ENCODE results near the gene DENND10. TPM values are rescaled to one million over a fixed set of nuclear protein-coding genes. Genes with fewer than 3 reads are reported as not detected.

DENND10 gene
- total RNA-seq, 1 experiment from 2014 or later, result 41.2 TPM

DNA sequence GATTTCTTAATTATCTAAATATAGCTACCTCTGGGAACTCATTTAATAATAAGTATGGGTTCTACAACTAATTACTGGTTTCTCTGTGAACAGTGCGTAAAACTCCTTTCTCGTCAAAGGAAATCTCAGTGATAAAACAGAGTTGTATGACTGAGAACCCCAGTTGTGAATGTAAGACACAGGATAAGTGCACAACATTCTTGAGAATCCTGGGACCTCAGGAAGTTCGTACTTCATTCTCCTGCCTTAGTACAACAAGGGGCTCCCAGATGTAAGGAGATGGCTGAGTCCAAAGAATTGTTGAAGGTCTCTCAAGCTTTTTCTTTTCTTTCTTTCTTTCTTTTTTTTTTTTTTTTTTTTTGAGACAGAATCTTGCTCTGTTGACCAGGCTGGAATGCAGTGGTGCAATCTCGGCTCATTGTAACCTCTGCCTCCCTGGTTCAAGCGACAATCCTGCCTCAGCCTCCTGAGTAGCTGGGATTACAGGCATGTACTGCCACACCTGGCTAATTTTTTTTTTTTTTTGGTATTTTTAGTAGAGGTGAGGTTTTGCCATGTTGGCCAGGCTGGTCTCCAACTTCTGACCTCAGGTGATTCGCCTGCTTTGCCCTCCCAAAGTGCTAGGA is 12.5 kb downstream of the DENND10 start:
- intact Hi-C loops (cut with micrococcal nuclease; ENCODE audit: unreplicated experiment), result no loop called here
- no TSS peak for BruUV-seq (replicated peaks)
- ChIA-PET POLR2A (ENCODE audit: low non-redundant PET) (no interaction called here), CTCF (no interaction called here)
- Histone ChIP-seq H3K36me3 (ENCODE audit: insufficient read depth, low read length, poor library complexity, severe bottlenecking) (peaks cover 42% of the 10 kb centered on the region), H3K4me3 (ENCODE audit: low read depth, low read length, poor library complexity, severe bottlenecking) (no peak overlapping the region), H3K27ac (ENCODE audit: low read depth, low read length, poor library complexity, severe bottlenecking) (no peak overlapping the region), H3K27me3 (replicated peaks; ENCODE audit: insufficient read depth, low read depth, low read length, poor library complexity) (no peaks in the 10 kb centered on the region), H3K4me1 (ENCODE audit: insufficient read depth, low read length, poor library complexity, severe bottlenecking) (no peaks in the 10 kb centered on the region), H3K9me3 (ENCODE audit: low read depth, low read length, poor library complexity, severe bottlenecking) (no peaks in the 10 kb centered on the region)
- TF ChIP-seq, protein P1, sequence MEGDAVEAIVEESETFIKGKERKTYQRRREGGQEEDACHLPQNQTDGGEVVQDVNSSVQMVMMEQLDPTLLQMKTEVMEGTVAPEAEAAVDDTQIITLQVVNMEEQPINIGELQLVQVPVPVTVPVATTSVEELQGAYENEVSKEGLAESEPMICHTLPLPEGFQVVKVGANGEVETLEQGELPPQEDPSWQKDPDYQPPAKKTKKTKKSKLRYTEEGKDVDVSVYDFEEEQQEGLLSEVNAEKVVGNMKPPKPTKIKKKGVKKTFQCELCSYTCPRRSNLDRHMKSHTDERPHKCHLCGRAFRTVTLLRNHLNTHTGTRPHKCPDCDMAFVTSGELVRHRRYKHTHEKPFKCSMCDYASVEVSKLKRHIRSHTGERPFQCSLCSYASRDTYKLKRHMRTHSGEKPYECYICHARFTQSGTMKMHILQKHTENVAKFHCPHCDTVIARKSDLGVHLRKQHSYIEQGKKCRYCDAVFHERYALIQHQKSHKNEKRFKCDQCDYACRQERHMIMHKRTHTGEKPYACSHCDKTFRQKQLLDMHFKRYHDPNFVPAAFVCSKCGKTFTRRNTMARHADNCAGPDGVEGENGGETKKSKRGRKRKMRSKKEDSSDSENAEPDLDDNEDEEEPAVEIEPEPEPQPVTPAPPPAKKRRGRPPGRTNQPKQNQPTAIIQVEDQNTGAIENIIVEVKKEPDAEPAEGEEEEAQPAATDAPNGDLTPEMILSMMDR (conservative IDR thresholded peaks at IDR 0.05; ENCODE audit: low read depth, low read length), result no peak
- TF ChIP-seq EZH2 (IDR thresholded peaks at IDR 0.05; ENCODE audit: borderline replicate concordance, low read depth, low read length, poor library complexity, severe bottlenecking), result no peak
- DNase-seq (ENCODE audit: low spot score), result no peak

DNA sequence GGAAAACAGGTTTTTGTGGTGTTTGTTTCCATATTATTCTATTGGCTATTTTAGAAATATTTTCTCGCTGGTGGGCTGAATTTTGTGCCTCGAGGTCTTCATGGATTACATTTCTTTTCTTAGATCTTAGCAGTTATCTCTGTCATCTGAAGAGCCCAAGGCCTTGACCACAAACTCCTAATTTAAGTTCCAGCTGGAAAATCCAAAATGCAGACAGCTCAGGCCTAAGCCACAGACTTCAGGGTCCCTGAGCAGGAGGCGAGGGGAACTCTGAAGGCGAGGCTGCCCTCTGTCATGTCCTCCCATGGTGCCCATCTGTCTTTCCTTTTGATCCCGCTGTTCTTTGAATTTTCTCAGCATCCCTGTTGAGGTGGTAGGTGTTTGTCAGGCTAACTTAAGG is 14.3 kb downstream of the DENND10 start:
- H3K4me3 ChIP-seq (ENCODE audit: low read depth, low read length, poor library complexity, severe bottlenecking), result no peak overlapping the region
- ChIA-PET CTCF (no interaction called here), POLR2A (ENCODE audit: low non-redundant PET) (no interaction called here)
- peaks cover 39% of the 10 kb centered on the region for H3K36me3 ChIP-seq (ENCODE audit: insufficient read depth, low read length, poor library complexity, severe bottlenecking)
- BruUV-seq (replicated peaks), result no TSS peak
- H3K27ac ChIP-seq (ENCODE audit: low read depth, low read length, poor library complexity, severe bottlenecking), result no peak overlapping the region
- TF ChIP-seq EZH2 (IDR thresholded peaks at IDR 0.05; ENCODE audit: borderline replicate concordance, low read depth, low read length, poor library complexity, severe bottlenecking), result no peak
- TF ChIP-seq, protein P1 (conservative IDR thresholded peaks at IDR 0.05; ENCODE audit: low read depth, low read length), result no peak
- no peak for DNase-seq (ENCODE audit: low spot score)
- no peaks in the 10 kb centered on the region for H3K4me1 ChIP-seq (ENCODE audit: insufficient read depth, low read length, poor library complexity, severe bottlenecking)
- no peaks in the 10 kb centered on the region for H3K9me3 ChIP-seq (ENCODE audit: low read depth, low read length, poor library complexity, severe bottlenecking)
- intact Hi-C loops (cut with micrococcal nuclease; ENCODE audit: unreplicated experiment), result no loop called here
- H3K27me3 ChIP-seq (replicated peaks; ENCODE audit: insufficient read depth, low read depth, low read length, poor library complexity), result no peaks in the 10 kb centered on the region

DNA sequence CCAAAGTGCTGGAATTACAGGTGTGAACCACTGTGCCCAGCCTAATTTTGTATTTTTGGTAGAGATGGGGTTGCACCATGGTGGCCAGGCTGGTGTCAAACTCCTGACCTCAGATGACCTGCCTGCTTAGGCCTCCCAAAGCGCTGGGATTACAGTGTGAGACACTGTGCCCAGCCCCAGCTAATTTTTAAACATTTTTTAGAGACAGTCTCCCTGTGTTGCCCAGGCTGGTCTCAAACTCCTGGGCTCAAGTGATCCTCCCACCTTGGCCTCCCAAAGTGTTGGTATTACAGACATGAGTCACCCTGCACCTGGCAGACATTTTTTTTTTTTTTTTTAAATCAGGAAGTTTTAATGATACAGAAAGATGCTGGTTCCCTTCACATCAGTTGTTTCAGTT is 15.5 kb downstream of the DENND10 start:
- ChIA-PET POLR2A (ENCODE audit: low non-redundant PET) (no interaction called here), CTCF (no interaction called here)
- no TSS peak for BruUV-seq (replicated peaks)
- H3K27ac ChIP-seq (ENCODE audit: low read depth, low read length, poor library complexity, severe bottlenecking), result no peak overlapping the region
- H3K9me3 ChIP-seq (ENCODE audit: low read depth, low read length, poor library complexity, severe bottlenecking), result no peaks in the 10 kb centered on the region
- H3K4me3 ChIP-seq (ENCODE audit: low read depth, low read length, poor library complexity, severe bottlenecking), result no peak overlapping the region
- TF ChIP-seq, protein P1 (conservative IDR thresholded peaks at IDR 0.05; ENCODE audit: low read depth, low read length), result no peak
- TF ChIP-seq EZH2 (IDR thresholded peaks at IDR 0.05; ENCODE audit: borderline replicate concordance, low read depth, low read length, poor library complexity, severe bottlenecking), result no peak
- H3K4me1 ChIP-seq (ENCODE audit: insufficient read depth, low read length, poor library complexity, severe bottlenecking), result no peaks in the 10 kb centered on the region
- H3K36me3 ChIP-seq (ENCODE audit: insufficient read depth, low read length, poor library complexity, severe bottlenecking), result peaks cover 31% of the 10 kb centered on the region
- DNase-seq (ENCODE audit: low spot score), result no peak
- no peaks in the 10 kb centered on the region for H3K27me3 ChIP-seq (replicated peaks; ENCODE audit: insufficient read depth, low read depth, low read length, poor library complexity)
- intact Hi-C loops (cut with micrococcal nuclease; ENCODE audit: unreplicated experiment), result no loop called here
